Right lung (tissue), 5 donors: ENCODE measurements around the gene TMED10. TPM values are rescaled to one million over a fixed set of nuclear protein-coding genes. Genes with fewer than 3 reads are reported as not detected.
"Not testable (repeated sequence)": the region's sequence is repeated elsewhere in the genome, so short reads cannot be mapped to it uniquely, and the experiment has no call there.

Source experiments
- DNase-seq, 2 donors: peaks; one replicate each; pipeline ENCODE4 v3.0.0-alpha.2; 2013
- polyA plus RNA-seq, 5 donors: library from polyadenylated mRNA; unstranded; fragments of 120-200 nt; gene quantifications; one replicate each; pipeline versions ENCODE4 v1.2.1 to v1.2.3, GENCODE V29; 2013; ENCODE audit warnings: inconsistent platforms in 1 of 5, low replicate concordance in 1 of 5; ENCODE audit not compliant: insufficient read length in 5 of 5, insufficient read depth in 1 of 5

TMED10 gene
- polyA plus RNA-seq, 5 donors = 165 to 215 (median 199) TPM

- DNase-seq = no peak
Observed at GRCh38 chr14:75128596-75128990, 47.8 kb downstream of the TMED10 start.

GRCh38 chr14:75127903-75128595 is 48.4 kb downstream of the TMED10 start:
- no peak for DNase-seq

GRCh38 chr14:75127474-75127820 is 49.0 kb downstream of the TMED10 start:
- not testable (repeated sequence) for DNase-seq

GRCh38 chr14:75126679-75127473 is 49.5 kb downstream of the TMED10 start, which contains the start of gene NEK9:
Gene NEK9 (minus strand): TSS chr14:75127048. CDS start chr14:75126921, 127 bp downstream.
- peak; percentile 89 to 90 for DNase-seq

- no peak for DNase-seq
Observed at GRCh38 chr14:75126121-75126544, 50.3 kb downstream of the TMED10 start.

- DNase-seq = no peak
Observed at GRCh38 chr14:75125617-75126016, 50.8 kb downstream of the TMED10 start.

- no peak for DNase-seq
Observed at GRCh38 chr14:75123991-75124390, 52.4 kb downstream of the TMED10 start.

- no peak for DNase-seq
Observed at GRCh38 chr14:75121552-75121951, 54.9 kb downstream of the TMED10 start.

- no peak for DNase-seq
Observed at GRCh38 chr14:75120541-75121291, 55.7 kb downstream of the TMED10 start.

- no peak for DNase-seq
Observed at GRCh38 chr14:75119056-75119455, 57.4 kb downstream of the TMED10 start.

- DNase-seq = no peak
Observed at GRCh38 chr14:75113932-75114539, 62.4 kb downstream of the TMED10 start.

- DNase-seq = no peak
Observed at GRCh38 chr14:75109877-75110276, 66.5 kb downstream of the TMED10 start.

GRCh38 chr14:75107186-75107585 is 69.2 kb downstream of the TMED10 start:
- DNase-seq = no peak

GRCh38 chr14:75101491-75101890 is 74.9 kb downstream of the TMED10 start:
- DNase-seq = no peak

- DNase-seq = no peak
Observed at GRCh38 chr14:75098682-75099081, 77.7 kb downstream of the TMED10 start.

- DNase-seq = no peak
Observed at GRCh38 chr14:75098212-75098611, 78.2 kb downstream of the TMED10 start.

- DNase-seq = no peak
Observed at GRCh38 chr14:75096959-75097358, 79.5 kb downstream of the TMED10 start.

- no peak for DNase-seq
Observed at GRCh38 chr14:75095690-75096089, 80.7 kb downstream of the TMED10 start.

- DNase-seq = no peak
Observed at GRCh38 chr14:75094896-75095295, 81.5 kb downstream of the TMED10 start.

GRCh38 chr14:75092698-75093097 is 83.7 kb downstream of the TMED10 start:
- DNase-seq = no peak

GRCh38 chr14:75091251-75091650 is 85.2 kb downstream of the TMED10 start:
- no peak for DNase-seq

GRCh38 chr14:75090353-75090752 is 86.1 kb downstream of the TMED10 start:
- DNase-seq = no peak
